Effector memory CD8-positive, alpha-beta T cell (primary cell): ENCODE measurements around the gene LINC01488.

Experiments used
- ATAC-seq: fragments of 150-1000 bp; cut with Tn5 transposase; replicated peaks from 2 replicates; pipeline ENCODE4 v1.10.0; 2021; ENCODE audit warnings: mild to moderate bottlenecking, moderate library complexity
- DNase-seq, 3 experiments: peaks; one replicate each; pipeline ENCODE4 v3.0.0; 2021
- H3K27ac Mint-ChIP-seq, 2 donors: one replicate each; pipeline ENCODE4 v1.8.0; 2022; ENCODE audit warnings: mild to moderate bottlenecking in 2 of 2, mixed read lengths in 2 of 2, moderate library complexity in 2 of 2
- H3K27me3 Mint-ChIP-seq, 2 donors: one replicate each; pipeline ENCODE4 v1.8.0; 2022; ENCODE audit warnings: mixed read lengths in 2 of 2
- H3K36me3 Mint-ChIP-seq: one replicate; pipeline ENCODE4 v1.8.0; 2022; ENCODE audit warnings: mild to moderate bottlenecking, moderate library complexity, mixed read lengths; ENCODE audit not compliant: insufficient read depth
- H3K4me1 Mint-ChIP-seq, 2 donors: one replicate each; pipeline ENCODE4 v1.8.0; 2022; ENCODE audit warnings: low read depth in 2 of 2, mixed read lengths in 2 of 2
- H3K4me3 Mint-ChIP-seq, 2 donors: one replicate each; pipeline ENCODE4 v1.8.0; 2022; ENCODE audit warnings: mild to moderate bottlenecking in 2 of 2, mixed read lengths in 2 of 2, moderate library complexity in 2 of 2
- H3K9me3 Mint-ChIP-seq, 2 donors: one replicate each; pipeline ENCODE4 v1.8.0; 2022; ENCODE audit warnings: mixed read lengths in 2 of 2

Gene LINC01488

DNA sequence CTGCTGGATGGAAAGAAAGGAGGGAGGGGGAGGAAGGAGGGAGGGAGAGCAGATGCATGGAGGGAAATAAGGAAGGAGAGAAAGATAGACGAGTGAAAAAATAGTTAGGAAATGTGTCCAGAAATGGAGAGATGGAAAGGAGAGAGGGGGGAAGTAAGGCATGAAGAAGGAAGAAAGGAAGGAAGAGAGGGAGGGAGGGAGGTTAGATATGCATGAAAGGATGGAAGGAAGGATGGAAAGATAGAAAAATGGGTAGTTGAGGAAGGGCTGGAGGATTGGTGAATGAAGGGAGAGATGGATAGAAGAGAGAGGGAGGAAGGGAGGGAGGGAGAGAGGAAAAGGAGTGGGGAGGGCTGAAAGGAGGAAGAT lies 19.6 kb downstream of the LINC01488 start:
- H3K9me3 Mint-ChIP-seq = no peaks in the 10 kb centered on the region
- H3K4me3 Mint-ChIP-seq = no peak overlapping the region
- ATAC-seq = no peak

DNA sequence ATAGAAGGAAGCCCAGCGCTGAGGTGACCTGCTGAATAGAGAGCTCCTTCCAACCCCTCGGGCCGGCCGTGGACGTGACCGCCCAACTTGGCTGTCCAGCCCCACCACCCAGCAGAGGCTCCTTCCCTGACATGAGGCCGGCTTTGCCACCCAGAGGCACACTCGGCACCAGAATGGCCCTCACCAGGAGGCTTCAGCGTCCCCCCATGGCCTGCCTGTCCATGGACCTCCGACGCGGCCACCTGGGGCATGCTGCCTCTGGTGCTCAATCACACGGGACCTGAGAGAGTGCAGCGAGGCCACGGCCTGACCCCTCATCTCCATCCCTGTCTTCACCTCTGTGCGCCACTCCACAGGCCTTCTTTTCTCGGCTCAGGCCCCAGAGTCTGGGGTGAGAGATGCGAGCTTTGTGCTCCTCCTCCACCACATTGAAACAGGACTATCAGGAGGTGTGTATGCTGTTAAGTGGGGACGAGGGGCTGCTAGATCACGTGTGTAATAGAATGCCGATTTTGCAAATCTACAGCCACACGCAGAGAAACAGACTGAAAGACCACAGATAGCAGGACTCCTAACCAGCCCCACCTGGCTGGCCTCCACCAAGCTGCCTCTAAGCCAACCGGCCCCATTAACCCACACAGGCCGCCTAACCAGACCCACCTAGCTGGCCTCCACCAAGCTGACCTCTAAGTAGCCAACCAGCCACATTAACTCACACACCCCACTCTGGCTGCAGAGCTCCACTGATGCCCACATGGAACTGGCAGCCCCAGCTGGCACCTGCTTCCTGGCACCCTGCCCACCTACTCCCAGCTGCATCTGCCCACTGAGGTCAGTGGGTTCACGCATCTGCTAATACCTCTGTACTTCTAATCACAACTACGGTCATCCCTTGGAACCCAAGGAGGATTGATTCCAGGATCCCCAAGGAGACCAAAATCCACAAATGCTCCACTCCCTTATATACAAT lies 20.7 kb downstream of the LINC01488 start:
- Mint-ChIP-seq H3K27ac (no peak overlapping the region), H3K36me3 (no peaks in the 10 kb centered on the region), H3K27me3 (peaks cover 18 to 37% of the 10 kb centered on the region in 2 donors), H3K4me1 (peaks cover 0 to 5% of the 10 kb centered on the region in 2 donors), H3K4me3 (no peak overlapping the region), H3K9me3 (no peaks in the 10 kb centered on the region)
- no peak for ATAC-seq
- no peak for DNase-seq

More for the DNA sequence above, 19.6 kb downstream of the LINC01488 start:
- H3K36me3 Mint-ChIP-seq = no peaks in the 10 kb centered on the region
- H3K27me3 Mint-ChIP-seq = peaks cover 13 to 30% of the 10 kb centered on the region in 2 donors
- H3K27ac Mint-ChIP-seq = no peak overlapping the region
- H3K4me1 Mint-ChIP-seq = peaks cover 0 to 5% of the 10 kb centered on the region in 2 donors
- no peak for DNase-seq

DNA sequence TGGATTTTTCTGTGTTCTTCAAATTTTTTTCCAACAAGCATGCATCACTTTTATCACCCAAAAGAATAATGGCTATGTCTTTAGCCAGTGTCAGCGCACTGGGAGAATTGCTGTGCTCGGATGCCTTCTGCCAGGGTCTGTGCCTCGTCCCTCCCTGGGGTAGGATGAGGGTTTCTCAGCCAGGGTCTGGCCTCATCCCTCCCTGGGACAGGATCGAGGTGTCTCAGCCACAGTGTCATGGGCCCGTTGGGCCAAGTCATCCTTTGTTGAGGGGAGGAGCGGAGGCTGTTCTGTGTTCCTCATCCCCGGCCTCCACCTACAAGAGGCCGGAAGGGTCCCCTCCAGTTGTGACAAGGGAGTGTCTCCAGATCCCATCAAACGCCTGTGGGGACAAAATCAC lies 22.7 kb downstream of the LINC01488 start:
- Mint-ChIP-seq H3K4me1 (peaks cover 3 to 6% of the 10 kb centered on the region in 2 donors), H3K27ac (no peak overlapping the region), H3K9me3 (no peaks in the 10 kb centered on the region), H3K4me3 (no peak overlapping the region), H3K36me3 (no peaks in the 10 kb centered on the region), H3K27me3 (peaks cover 18 to 53% of the 10 kb centered on the region in 2 donors)
- no peak for DNase-seq
- ATAC-seq = no peak

DNA sequence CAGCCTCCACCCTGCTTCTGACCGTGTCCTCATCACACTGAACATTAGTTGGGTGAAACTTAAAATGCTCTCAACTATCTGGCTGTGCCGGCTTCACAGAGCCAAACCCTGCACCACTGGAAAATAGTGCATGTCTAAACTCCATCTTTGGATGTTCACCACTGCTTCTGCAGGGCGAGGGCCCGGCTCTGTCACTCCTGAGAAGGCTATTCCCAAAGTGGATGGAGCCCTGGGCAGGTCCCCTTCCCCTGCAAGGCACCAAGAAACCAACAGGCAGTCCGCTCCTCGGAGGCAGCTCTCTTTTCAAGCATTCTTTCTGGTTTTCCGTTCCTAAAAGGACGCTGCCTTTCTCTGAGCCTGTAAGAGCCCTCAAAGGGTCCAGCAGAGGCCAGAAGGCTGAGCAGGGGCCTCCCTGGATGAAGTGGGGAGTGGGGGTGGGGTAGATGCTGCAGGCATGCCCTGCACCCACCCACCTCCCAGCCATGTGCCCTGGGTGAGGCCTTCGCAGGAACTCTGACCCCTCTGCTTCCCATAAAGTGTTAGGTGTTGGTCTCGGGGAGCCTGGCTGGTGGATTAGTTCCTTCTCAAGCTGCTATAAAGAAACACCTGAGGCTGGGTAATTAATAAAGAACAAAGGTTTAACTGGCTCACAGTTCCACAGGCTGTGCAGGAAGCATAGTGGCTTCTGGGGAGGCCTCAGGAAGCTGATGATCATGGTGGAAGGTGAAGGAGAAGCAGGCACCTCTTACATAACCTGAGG lies 23.3 kb downstream of the LINC01488 start:
- peaks cover 3 to 7% of the 10 kb centered on the region in 2 donors for H3K4me1 Mint-ChIP-seq
- peaks cover 18 to 59% of the 10 kb centered on the region in 2 donors for H3K27me3 Mint-ChIP-seq
- DNase-seq (no peak), ATAC-seq (no peak)
- H3K36me3 Mint-ChIP-seq = no peaks in the 10 kb centered on the region
- H3K4me3 Mint-ChIP-seq = no peak overlapping the region
- H3K27ac Mint-ChIP-seq = no peak overlapping the region
- no peaks in the 10 kb centered on the region for H3K9me3 Mint-ChIP-seq

DNA sequence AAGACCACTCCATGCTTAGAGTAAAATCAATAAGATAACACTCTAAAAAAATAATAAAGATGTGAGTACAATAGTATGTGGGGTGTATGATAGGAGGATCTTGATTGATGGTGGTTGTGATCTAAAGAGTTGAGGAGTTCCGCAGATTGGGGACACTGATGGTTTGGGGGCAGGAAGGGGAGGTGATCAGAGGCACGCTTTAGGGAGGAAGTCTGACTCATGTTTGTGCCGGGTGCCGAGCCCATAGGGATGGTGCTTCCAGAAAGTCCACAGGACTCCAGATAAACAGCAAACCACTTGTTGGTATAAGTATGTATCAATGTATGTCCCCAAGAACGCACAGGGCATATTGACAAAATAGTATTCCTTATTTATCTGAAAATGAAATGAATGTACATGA lies 27.5 kb downstream of the LINC01488 start:
- no peak for ATAC-seq
- H3K9me3 Mint-ChIP-seq = no peaks in the 10 kb centered on the region
- DNase-seq = no peak
- H3K4me3 Mint-ChIP-seq = no peak overlapping the region
- no peak overlapping the region for H3K27ac Mint-ChIP-seq
- no peaks in the 10 kb centered on the region for H3K36me3 Mint-ChIP-seq
- peaks cover 3 to 5% of the 10 kb centered on the region in 2 donors for H3K4me1 Mint-ChIP-seq
- H3K27me3 Mint-ChIP-seq = peaks cover 23 to 92% of the 10 kb centered on the region in 2 donors

DNA sequence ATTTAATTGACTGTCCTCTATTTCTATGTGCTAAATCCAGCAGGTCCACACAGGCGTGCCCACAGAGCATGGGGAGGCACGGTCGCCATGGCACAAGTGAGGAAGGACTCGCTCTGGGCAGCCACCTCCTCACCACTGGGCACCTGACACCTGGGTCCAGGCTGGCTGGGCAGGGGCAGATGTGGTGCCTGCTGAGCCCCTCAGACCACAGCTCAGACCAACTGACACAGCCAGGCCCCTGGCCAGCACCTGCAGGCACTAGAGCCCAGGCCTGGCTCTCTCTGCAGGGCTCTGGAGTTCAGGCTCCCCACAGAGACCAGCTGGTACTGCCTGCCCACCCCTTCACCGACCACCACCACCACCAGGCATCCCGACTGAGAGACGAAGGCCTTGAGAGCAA lies 27.9 kb downstream of the LINC01488 start:
- Mint-ChIP-seq H3K9me3 (no peaks in the 10 kb centered on the region), H3K27me3 (peaks cover 23 to 96% of the 10 kb centered on the region in 2 donors), H3K4me1 (peaks cover 3 to 5% of the 10 kb centered on the region in 2 donors), H3K27ac (no peak overlapping the region), H3K36me3 (no peaks in the 10 kb centered on the region), H3K4me3 (no peak overlapping the region)
- ATAC-seq (no peak), DNase-seq (no peak)

DNA sequence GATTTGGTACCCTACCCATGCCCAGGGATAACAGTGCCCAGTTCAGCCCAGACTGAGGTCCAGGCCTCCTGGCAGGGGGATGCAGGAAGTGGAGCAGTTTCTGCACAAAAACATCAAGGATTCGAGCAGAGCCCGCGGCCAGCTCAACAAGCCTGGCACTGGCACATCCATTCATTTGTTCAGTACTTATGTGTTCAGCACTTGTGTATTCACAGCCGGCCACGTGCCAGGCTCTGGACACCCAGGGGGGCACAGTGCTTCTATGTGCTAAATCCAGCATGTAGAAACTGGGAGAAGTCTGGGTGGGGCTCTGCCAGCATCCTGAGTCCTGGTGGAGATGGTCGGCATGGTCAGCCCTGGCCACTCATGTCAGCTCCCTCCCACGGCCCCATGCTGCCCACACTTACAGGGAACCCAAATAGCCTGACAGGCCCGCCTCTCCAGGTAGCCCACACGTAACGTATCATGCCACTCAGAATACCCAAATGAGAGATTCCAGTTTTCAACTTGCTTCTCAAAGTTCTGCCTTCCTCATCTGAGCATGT lies 28.5 kb downstream of the LINC01488 start:
- Mint-ChIP-seq H3K36me3 (no peaks in the 10 kb centered on the region), H3K9me3 (no peaks in the 10 kb centered on the region), H3K27me3 (peaks cover 23 to 94% of the 10 kb centered on the region in 2 donors), H3K27ac (no peak overlapping the region), H3K4me3 (no peak overlapping the region), H3K4me1 (peaks cover 3 to 5% of the 10 kb centered on the region in 2 donors)
- DNase-seq (no peak), ATAC-seq (no peak)

DNA sequence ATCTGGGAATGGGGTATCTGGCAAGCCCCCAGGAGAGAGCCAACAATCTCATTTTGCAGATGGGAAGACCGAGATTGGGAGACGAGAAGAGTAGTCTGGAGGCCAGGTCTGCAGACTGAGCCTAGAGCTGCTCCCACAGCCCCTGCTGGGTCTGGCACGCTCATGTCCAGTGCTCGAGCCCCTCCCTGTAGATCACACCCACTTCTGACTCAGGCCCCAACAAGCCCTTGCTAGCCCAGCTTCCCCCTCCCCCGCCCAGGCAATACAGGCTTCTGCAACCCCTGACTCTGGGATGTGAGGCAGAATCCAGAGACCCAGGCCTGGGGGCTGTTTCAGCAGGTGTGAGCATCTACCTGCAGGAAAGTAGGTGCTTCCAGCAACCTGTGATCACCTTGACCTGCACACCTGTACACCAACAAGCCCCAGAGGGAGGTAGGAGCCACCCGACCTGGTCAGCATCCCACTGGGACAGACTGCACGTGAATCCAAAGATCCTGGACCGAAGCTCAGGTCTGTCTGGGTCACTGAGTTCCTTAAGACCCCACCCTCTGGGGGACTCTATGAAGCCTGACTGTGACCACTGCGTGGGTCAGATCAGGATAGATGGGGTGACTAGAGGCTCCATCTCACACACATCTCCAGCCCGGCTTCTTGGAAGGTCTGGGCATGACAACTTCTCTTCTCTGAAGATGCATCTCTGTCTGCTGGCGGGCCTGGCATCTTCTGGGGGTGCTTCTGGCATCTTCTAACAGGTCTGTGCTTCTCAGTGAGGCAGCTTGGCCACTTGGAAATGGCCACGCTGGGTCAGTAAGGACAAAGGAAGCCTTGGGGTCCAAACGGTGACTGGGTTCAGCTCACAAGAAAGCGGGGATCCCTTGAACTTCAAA lies 29.3 kb downstream of the LINC01488 start:
- peaks cover 24 to 94% of the 10 kb centered on the region in 2 donors for H3K27me3 Mint-ChIP-seq
- peaks cover 0 to 1% of the 10 kb centered on the region in 2 donors for H3K9me3 Mint-ChIP-seq
- H3K36me3 Mint-ChIP-seq = no peaks in the 10 kb centered on the region
- ATAC-seq = no peak
- H3K27ac Mint-ChIP-seq = no peak overlapping the region
- H3K4me3 Mint-ChIP-seq = no peak overlapping the region
- DNase-seq = no peak
- H3K4me1 Mint-ChIP-seq = peaks cover 3 to 5% of the 10 kb centered on the region in 2 donors

DNA sequence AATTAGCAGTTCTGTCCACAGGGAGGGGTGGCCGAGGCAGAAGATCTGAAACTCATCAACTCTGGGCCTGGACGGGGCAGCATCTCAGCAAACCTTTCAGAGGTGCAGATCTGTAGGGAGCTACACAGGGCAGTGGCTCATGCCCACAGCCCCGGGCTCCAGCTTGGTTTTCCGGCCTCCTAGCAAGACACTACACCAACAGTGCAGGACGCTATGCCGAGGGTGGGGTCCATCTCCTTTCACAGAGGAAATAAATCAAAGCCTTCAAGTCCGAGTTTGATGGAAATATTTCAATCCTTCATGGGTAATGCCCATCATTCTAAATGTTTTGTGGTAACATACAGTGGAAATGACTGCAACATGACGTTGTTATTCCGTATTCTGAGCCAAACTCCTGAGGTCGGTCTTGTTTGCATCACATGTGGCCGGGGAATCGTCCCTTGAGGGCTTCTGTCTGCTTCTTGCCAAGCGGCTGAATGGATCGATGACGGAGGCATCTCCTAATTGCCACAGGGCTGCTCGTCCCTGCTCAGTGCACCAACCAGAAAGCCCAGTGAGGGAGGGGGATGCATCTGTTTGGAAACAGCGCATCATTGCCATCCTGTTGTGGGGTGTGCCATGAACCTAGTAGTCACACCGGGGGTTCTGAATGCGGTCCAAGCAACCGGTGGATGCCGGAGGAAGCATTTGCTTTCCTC lies 30.0 kb downstream of the LINC01488 start:
- H3K9me3 Mint-ChIP-seq = peaks cover 0 to 3% of the 10 kb centered on the region in 2 donors
- peaks cover 22 to 94% of the 10 kb centered on the region in 2 donors for H3K27me3 Mint-ChIP-seq
- no peaks in the 10 kb centered on the region for H3K36me3 Mint-ChIP-seq
- no peak for ATAC-seq
- H3K27ac Mint-ChIP-seq = no peak overlapping the region
- peaks cover 3 to 5% of the 10 kb centered on the region in 2 donors for H3K4me1 Mint-ChIP-seq
- DNase-seq = no peak
- H3K4me3 Mint-ChIP-seq = no peak overlapping the region

DNA sequence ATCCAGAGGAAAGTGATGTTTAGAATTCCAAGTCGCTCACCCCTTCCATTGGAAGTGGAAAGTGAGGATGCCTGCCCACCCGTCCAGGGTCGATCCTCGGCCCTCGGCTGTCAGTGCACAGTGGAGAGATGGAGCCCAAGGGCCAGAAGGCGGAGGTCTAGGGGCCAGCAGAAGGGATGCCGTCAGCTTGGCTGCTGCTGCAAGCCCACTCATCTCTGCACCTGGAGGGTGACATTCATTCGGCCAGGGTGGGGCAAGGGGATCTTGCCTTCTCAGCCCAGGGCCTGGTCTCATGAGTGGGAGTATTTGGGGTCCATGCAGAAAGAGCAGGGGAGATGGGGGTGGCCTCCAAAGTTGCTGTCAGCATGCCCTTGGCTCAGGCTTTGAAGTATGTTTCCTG lies 30.7 kb downstream of the LINC01488 start:
- H3K4me1 Mint-ChIP-seq = peaks cover 3 to 7% of the 10 kb centered on the region in 2 donors
- H3K27me3 Mint-ChIP-seq = peaks cover 22 to 94% of the 10 kb centered on the region in 2 donors
- ATAC-seq (no peak), DNase-seq (no peak)
- H3K36me3 Mint-ChIP-seq = no peaks in the 10 kb centered on the region
- no peak overlapping the region for H3K27ac Mint-ChIP-seq
- H3K4me3 Mint-ChIP-seq = no peak overlapping the region
- H3K9me3 Mint-ChIP-seq = peaks cover 3% of the 10 kb centered on the region in 2 donors

DNA sequence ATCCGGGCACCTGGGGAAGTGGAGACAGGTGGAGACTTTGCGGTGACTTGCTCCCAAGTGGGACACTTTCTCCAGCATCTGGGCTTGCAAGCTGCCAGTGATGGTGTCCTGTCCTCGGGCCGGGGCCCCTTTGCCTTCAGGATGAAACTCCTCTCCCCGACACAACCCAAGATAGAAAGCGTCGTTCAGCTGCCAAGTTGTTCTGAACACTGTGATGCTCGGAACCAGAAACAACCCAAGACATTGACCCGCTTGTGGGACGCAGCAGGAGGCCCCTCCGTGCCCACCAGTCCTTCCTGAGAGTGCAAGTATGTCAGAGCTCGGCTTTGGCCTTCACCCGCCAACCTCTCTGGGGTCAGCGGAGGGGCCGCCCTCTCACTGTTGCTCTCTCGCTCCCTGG lies 31.3 kb downstream of the LINC01488 start:
- Mint-ChIP-seq H3K4me3 (no peak overlapping the region), H3K36me3 (no peaks in the 10 kb centered on the region), H3K4me1 (peaks cover 3 to 7% of the 10 kb centered on the region in 2 donors), H3K9me3 (peaks cover 3 to 5% of the 10 kb centered on the region in 2 donors), H3K27me3 (peaks cover 26 to 93% of the 10 kb centered on the region in 2 donors), H3K27ac (no peak overlapping the region)
- no peak for ATAC-seq
- DNase-seq = no peak

DNA sequence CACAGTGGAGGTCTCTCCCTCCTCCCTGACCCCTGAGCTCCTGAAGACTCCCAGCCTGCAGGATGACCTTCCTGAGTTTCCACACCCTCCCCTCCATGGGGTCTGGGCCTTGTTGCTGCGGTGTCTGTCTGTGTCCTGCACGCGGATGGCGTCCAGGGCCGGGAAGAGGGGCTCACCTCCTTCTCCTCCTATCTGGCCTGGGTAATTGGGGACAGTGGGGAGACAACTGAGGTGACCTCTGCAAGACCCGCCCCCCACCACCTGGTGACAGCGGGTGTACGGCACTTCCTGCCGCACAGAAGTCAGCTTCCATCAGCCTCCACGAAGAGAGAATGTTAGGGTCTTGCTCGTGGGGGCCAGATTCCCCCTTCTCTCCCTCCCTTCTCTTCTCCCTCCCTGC lies 31.7 kb downstream of the LINC01488 start:
- H3K27me3 Mint-ChIP-seq = peaks cover 26 to 92% of the 10 kb centered on the region in 2 donors
- no peaks in the 10 kb centered on the region for H3K36me3 Mint-ChIP-seq
- DNase-seq = no peak
- H3K27ac Mint-ChIP-seq = no peak overlapping the region
- peaks cover 3 to 7% of the 10 kb centered on the region in 2 donors for H3K4me1 Mint-ChIP-seq
- no peak overlapping the region for H3K4me3 Mint-ChIP-seq
- ATAC-seq = no peak
- H3K9me3 Mint-ChIP-seq = peaks cover 3 to 5% of the 10 kb centered on the region in 2 donors
